Activated T-helper 1 cell treated with anti-CD3 and anti-CD28 coated beads, Interleukin-2, amount 50 U/mL, for 16 hours (primary cell): ENCODE data around the gene INTS11.

Experiments
- DNase-seq, 2 donors: peaks; one replicate each; pipeline ENCODE4 v3.0.0-alpha.2; 2020; ENCODE audit warnings: low read depth in 1 of 2, low spot score in 1 of 2

INTS11 gene

GRCh38 chr1:1358433-1359271, 34.2 kb upstream of the INTS11 start, which contains the start of gene MXRA8:
MXRA8 (minus strand) TSS chr1:1358555; CDS start chr1:1358504, 51 bp downstream.
- no peak for DNase-seq

DNA sequence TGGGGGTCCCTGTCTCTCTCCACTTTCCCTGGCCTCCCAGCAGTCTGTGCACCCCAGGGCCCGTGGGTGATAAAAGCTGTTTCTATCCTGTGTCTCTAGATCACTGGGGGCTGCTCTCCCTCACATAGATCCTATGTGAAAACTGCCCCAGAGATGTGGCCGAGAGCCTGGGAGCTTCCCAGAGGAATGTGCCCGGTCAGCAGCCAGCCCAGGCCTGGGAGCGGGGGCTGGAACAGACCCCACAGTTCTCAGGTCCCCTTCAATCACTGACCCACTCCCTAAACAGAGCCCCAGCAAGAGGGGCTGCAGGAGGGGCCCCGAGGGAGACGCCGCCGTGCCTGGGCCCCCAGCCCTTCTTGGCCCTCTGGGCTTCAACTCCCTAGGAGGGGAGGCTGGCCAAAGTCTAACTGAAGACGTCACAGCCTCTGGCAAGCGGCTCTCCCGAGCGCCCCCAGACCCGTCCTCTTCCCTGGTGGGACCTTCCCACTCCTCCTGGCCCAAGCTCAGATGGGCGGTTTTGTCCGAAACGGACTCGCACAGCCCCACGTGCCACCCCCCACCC, 33.5 kb upstream of the INTS11 start:
- DNase-seq: no peak

DNA sequence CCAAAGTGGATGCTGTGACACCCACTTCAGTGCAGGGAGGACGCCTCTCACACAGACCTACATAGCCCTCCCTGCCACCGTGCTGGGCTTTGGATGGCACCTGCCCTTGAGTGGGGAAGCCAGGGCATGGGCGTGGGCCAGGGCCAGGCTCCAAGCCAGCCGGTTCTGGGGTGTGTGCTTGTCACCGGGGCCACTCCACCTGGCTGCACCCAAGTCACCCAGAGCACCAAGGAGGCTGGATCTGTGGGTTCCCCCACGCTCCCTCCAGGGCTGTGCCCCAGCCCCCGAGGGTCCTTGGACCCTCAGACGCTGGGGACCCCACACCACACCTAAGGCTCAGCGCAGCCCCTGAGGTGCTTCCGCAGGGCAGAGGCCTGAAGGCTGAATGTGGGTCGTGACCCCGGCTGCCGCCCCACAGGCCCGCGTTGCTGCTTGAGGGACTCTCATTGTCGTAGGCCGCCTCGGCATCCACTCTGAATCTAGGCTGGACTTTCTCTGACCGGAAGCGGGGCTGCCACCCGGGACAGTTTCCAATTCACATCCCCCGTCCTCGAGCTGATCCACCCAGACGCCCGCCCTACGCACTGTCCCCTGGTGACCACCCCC, 32.4 kb upstream of the INTS11 start:
- no peak for DNase-seq

DNA sequence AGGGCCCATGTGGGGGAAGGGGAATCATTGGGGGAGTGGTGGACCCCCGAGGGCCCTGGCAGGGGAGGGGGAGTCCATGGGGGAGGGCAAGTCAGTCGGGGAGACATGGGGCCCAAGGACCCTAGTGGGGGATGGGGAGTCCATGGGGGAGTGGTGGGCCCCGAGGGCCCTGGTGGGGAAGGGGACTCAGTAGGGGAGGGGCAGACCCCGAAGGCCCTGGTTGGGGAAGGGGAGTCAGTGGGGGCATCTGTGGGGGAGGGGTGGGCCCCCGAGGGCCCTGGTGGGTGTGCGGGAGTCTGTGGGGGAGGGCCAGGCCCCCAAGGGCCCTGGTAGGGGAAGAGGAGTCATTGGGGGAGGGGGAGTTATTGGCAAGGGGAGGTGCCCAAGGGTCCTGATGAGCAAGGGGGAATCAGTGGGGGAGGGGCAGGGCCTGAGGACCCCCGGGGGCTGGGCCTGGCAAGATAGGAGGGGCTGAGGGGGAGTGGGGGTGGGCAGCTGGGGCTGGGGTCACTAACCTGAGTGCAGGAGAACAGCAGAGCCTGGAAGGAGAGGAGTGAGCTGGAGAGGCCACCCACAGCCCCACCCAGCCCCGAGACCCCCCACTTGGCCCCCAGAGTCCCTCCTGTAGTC, 31.8 kb upstream of the INTS11 start:
- DNase-seq: no peak

DNA sequence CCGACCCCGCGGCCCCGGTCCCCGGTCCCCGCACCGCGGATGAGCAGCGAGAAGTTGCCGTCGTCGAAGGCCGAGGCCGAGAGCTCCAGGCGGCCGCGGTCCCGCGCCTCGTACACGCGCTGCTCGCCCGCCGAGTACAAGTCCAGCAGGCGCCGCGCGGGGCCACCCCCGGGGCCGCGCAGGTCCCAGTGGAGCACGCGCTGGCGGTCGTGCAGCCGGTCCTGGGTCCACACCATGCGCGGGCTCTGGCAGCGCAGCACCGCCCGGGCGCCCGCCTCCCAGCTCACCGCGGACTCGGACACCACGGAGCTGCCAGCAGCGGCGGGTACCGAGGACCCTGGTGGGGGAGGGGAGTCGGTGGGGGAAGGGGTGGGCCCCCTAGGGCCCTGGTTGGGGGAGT, 31.0 kb upstream of the INTS11 start:
- DNase-seq: no peak

- no peak for DNase-seq
Measured at GRCh38 chr1:1354271-1355247, 30.1 kb upstream of the INTS11 start.

- DNase-seq: no peak
Measured at GRCh38 chr1:1353389-1354151, 29.1 kb upstream of the INTS11 start.

DNA sequence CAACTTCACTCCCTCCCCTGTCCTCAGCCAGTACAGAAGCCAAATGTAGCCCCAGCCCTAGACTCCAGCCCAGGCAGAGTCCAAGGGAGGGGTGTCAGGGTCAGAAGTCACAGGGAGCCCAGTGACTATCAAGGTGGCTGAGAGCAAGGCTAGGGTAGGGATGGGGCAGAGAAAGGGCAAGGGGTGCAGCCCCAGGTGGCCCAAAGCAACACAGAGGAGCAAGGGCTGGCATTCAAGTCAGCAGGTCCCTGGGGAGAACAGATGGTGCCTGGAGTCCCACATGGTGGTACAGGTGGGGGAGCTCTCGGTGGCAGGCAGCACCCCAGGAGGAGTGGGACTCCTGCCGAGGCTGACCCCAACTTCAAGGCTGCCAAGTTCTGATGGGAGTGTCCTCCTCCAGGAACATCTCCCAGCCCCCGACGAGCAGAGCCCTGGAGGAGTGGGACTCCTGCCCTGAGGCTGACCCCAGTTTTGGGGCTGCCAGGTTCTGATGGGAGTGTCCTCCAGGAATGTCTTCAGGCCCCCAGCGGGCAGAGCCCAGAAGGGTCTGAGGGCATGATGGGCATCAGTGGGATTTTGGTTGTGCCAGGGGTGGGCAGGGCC, 28.4 kb upstream of the INTS11 start:
- no peak for DNase-seq

DNA sequence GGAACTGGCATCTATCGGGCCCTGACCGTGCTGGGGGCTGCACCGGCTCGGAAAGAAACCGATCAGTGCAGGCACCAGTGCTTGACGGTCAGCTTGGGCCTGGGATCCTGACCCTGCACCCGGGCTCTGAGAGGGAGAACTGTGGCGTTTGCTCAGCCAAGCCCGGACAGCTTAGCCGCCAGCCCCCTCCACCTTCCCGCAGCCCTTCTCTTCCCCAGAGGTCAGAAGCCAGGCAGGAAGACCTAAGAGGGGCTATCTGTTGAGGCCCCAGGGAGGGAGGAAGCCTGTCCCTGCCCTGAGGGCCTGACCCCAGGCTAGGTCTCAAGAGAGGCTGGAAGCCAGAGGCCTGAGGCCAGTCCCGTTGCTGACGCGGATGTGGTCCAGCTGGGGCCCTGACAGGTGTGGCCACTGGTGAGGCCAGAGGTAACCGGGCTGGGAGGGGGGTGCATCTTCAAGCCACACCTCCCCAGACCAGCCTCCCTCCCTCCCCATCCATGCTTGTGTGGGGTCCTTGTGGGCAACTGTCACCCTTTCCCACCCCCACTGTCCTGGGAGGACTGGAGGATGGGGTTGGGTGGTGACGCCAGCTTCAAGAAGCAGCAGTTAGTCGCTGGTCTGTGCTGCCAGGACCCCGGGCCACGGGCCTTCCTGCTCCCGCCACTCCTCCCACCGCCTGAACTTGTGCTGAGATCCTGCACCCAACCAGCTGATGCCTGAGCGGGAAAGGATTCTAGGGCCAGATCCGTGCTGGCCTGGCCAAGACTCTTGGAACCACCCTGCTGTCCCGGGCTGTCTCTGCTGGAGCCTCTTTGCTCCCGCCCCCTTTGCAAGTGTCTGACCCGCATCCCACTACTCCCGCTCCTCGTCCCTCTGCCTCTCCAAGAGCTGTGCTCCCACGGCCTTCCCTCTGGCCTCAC, 27.3 kb upstream of the INTS11 start:
- no peak for DNase-seq

GRCh38 chr1:1349256-1350012, 25.0 kb upstream of the INTS11 start, which contains the start of gene DVL1:
DVL1 (minus strand) TSS chr1:1349418; CDS start chr1:1349065, 353 bp downstream.
- peak; percentile 49 to 62 for DNase-seq

- DNase-seq: no peak
Measured at GRCh38 chr1:1348420-1349255, 24.2 kb upstream of the INTS11 start.

- no peak for DNase-seq
Measured at GRCh38 chr1:1347663-1348419, 23.4 kb upstream of the INTS11 start.

DNA sequence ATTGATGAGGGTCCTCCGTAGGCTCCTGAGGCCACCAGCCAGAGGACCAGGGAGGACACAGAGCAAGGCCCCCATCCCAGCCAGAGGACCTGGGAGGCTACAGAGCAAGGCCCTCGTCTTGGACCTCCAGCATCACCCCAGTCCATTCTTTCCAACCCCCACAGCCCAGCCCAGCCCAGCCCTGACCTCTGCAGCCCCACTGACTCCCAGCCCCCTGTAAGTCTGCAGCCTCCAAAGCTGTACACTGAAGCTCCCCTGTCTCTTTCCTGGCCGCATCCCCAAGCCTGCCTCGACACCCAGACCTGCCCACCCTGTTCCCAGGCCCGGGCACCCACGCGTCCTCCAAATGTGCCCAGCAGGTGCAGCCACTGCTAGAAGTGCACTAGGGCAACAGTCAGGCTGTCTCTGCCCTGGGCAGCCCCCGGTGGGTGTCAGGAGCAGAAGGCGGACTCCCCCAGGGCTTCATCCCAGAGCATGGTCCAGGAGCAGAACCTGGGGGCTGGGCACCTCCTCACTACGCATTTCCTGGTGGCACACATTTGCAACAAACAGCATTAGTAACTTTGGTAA, 22.7 kb upstream of the INTS11 start:
- DNase-seq: no peak

DNA sequence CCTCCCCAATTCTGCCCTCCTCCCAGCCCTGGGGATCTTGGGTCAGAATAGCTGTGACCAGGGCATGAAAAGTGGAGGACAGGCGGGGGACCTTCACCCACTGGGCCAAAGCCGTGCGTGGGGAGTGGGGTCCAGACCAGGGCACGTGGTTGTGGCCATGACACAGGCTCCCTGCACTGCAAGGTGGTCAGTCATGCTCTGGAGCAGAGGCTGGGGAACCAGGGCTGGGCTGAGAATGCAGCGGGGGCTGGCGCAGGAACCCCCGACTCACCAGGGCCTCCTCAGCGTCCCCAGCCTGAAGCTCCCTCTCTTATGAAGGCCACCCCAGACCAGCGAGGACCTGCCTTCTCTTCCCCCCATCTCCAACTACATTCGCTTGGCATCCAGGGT, 22.0 kb upstream of the INTS11 start:
- no peak for DNase-seq

DNA sequence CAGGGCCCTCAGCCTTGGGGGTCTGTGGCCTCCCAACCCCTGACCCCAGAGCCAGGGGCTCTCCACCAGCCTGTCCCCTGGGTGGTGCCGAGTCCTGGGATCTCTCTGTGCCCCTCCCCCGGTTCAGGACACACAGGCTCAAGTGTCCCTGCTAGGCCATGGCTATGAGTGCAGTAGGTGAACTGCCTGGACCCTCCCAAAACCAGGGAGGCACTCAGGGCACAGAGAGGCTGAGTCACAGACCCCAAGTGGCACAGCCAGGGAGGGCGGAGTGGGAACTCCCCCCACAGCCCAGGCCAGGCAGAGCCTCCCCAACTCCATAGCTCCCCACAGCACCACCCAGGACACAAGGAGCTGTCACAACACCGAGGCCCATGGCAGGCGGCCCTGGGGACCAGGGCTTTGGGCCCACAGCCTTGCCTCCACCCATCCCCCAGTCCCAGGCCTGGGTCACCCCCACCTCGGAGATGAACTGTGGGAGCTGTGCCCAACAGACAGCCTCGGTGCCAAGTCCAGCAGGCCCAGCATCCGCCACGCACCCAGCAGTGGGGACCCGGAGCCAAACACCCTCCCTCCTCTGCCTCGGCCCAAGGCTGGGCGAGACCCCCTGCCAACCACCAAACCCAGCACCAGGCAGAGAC, 21.5 kb upstream of the INTS11 start:
- no peak for DNase-seq
